Upper lobe of left lung (tissue), 4 donors: ENCODE measurements around the gene PAPOLG.

Experiments used
- POLR2A ChIP-seq, 4 donors: fragments of 450-650 bp; IDR thresholded peaks; one replicate each; pipeline ENCODE4 v1.5.1; 2016 to 2017; ENCODE audit warnings: antibody characterized with exemption in 4 of 4, mild to moderate bottlenecking in 2 of 4
- TF ChIP-seq, protein P1 (sequence below), 6 experiments: fragments of 450-650 bp in 4 of 6; fragments of 200-600 bp in 2 of 6; sonication (generic) in 2 of 6; IDR thresholded peaks; one replicate each; pipeline ENCODE4 v1.5.1; 2016 to 2019; ENCODE audit warnings: antibody characterized with exemption in 6 of 6

DNA sequence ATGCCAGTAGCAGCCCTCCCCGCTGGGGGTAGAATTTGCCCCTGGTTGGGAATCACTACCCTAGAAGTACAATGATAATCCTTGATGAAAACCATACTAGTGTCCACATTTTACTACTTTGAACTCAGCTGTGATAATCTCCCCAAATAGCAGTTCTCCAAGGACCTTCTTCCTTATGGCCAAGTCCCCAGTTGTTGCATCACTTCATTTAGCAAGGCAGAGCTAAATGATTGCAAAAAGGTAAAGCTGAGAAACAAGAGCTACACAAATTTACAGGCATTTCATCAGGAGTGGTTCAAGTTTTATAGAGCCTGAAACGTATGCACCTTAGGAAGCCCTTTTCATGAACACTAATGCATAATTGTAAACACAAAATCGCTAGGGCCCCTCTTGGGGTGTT is 80.4 kb downstream of the PAPOLG start:
- TF ChIP-seq, protein P1, sequence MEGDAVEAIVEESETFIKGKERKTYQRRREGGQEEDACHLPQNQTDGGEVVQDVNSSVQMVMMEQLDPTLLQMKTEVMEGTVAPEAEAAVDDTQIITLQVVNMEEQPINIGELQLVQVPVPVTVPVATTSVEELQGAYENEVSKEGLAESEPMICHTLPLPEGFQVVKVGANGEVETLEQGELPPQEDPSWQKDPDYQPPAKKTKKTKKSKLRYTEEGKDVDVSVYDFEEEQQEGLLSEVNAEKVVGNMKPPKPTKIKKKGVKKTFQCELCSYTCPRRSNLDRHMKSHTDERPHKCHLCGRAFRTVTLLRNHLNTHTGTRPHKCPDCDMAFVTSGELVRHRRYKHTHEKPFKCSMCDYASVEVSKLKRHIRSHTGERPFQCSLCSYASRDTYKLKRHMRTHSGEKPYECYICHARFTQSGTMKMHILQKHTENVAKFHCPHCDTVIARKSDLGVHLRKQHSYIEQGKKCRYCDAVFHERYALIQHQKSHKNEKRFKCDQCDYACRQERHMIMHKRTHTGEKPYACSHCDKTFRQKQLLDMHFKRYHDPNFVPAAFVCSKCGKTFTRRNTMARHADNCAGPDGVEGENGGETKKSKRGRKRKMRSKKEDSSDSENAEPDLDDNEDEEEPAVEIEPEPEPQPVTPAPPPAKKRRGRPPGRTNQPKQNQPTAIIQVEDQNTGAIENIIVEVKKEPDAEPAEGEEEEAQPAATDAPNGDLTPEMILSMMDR (IDR thresholded peaks at IDR 0.05): no peak
- no peak for TF ChIP-seq POLR2A (IDR thresholded peaks at IDR 0.05)
